BE2C (cell line): Measurements from ENCODE around the gene FBXL19.
A peak's percentile ranks its signal among the peaks of the same experiment; 100 is the strongest.

ENCODE experiments used
- DNase-seq: peaks from one replicate; pipeline ENCODE4 v3.0.0-alpha.2; 2020
- H3K27me3 ChIP-seq: fragments of 250-450 bp; sonication (Bioruptor Pico); 2 replicates; pipeline ENCODE4 v1.5.1; 2020; ENCODE audit warnings: mild to moderate bottlenecking
- H3K36me3 ChIP-seq: fragments of 250-450 bp; sonication (Bioruptor Pico); 2 replicates; pipeline ENCODE4 v1.5.1; 2020; ENCODE audit warnings: mild to moderate bottlenecking
- H3K4me1 ChIP-seq: fragments of 250-450 bp; sonication (Bioruptor Pico); 2 replicates; pipeline ENCODE4 v1.5.1; 2020
- H3K4me3 ChIP-seq: 2 replicates; pipeline ENCODE4 v1.5.1; 2011; ENCODE audit warnings: low read depth, low read length
- H3K9me3 ChIP-seq: fragments of 250-450 bp; sonication (Bioruptor Pico); 2 replicates; pipeline ENCODE4 v1.5.1; 2020
- CTCF ChIP-seq: IDR thresholded peaks from 2 replicates; pipeline ENCODE4 v1.5.1; 2012; ENCODE audit warnings: mild to moderate bottlenecking, low read depth, low read length

FBXL19 gene

GRCh38 chr16:30951750-30952149 is 28.4 kb downstream of the FBXL19 start:
- no peak for TF ChIP-seq CTCF
- Histone ChIP-seq H3K27me3 (no peaks in the 10 kb centered on the region), H3K9me3 (no peaks in the 10 kb centered on the region), H3K4me1 (peaks cover 17% of the 10 kb centered on the region), H3K36me3 (no peaks in the 10 kb centered on the region), H3K4me3 (no peak overlapping the region)
- no peak for DNase-seq

- no peaks in the 10 kb centered on the region for H3K9me3 ChIP-seq
- peaks cover 12% of the 10 kb centered on the region for H3K4me1 ChIP-seq
- H3K4me3 ChIP-seq, result no peak overlapping the region
- DNase-seq, result no peak
- no peak for TF ChIP-seq CTCF
- H3K36me3 ChIP-seq, result no peaks in the 10 kb centered on the region
- no peaks in the 10 kb centered on the region for H3K27me3 ChIP-seq
These were observed 29.7 kb downstream of the FBXL19 start for GRCh38 chr16:30953111-30953510.

GRCh38 chr16:30953511-30954124 is 30.2 kb downstream of the FBXL19 start:
- peak; percentile 92 for DNase-seq
- no peaks in the 10 kb centered on the region for H3K27me3 ChIP-seq
- H3K36me3 ChIP-seq, result no peaks in the 10 kb centered on the region; the same call in 1 of the 2 replicates
- no peaks in the 10 kb centered on the region for H3K9me3 ChIP-seq
- H3K4me3 ChIP-seq, result no peak overlapping the region
- TF ChIP-seq CTCF, result peak; percentile 95
- H3K4me1 ChIP-seq, result peaks cover 12% of the 10 kb centered on the region

- Histone ChIP-seq H3K27me3 (no peaks in the 10 kb centered on the region), H3K9me3 (no peaks in the 10 kb centered on the region), H3K4me1 (peaks cover 7% of the 10 kb centered on the region), H3K4me3 (no peak overlapping the region), H3K36me3 (peaks cover 14% of the 10 kb centered on the region)
- TF ChIP-seq CTCF, result no peak
- DNase-seq, result no peak
These were observed 31.6 kb downstream of the FBXL19 start for GRCh38 chr16:30954993-30955392.

- TF ChIP-seq CTCF, result peak; percentile 27; the same call in 1 of the 2 replicates
- no peaks in the 10 kb centered on the region for H3K27me3 ChIP-seq
- peak; percentile 95 for DNase-seq
- peaks cover 30% of the 10 kb centered on the region for H3K36me3 ChIP-seq
- no peaks in the 10 kb centered on the region for H3K9me3 ChIP-seq
- H3K4me3 ChIP-seq, result peak overlapping the region; percentile 83
- peaks cover 6% of the 10 kb centered on the region for H3K4me1 ChIP-seq
These were observed 33.5 kb downstream of the FBXL19 start for GRCh38 chr16:30956601-30957455.
